Neuronal stem cell (in vitro differentiated cells): ENCODE results near the gene NFS1.

ENCODE experiments used
- DNase-seq: peaks from one replicate; pipeline ENCODE4 v3.0.0-alpha.2; 2013; ENCODE audit warnings: low spot score
- H2AFZ ChIP-seq: one replicate; pipeline ENCODE4 v1.6.1; 2013; ENCODE audit warnings: mild to moderate bottlenecking, low read length, inconsistent platforms
- H2AK5ac ChIP-seq: 2 replicates; pipeline ENCODE4 v1.6.1; 2013; ENCODE audit warnings: low read depth, mild to moderate bottlenecking, inconsistent platforms, low read length, moderate library complexity, mixed read lengths
- H2BK120ac ChIP-seq: 2 replicates; pipeline ENCODE4 v1.6.1; 2013; ENCODE audit warnings: low read depth, mild to moderate bottlenecking, inconsistent platforms, low read length, moderate library complexity, mixed read lengths
- H2BK12ac ChIP-seq: one replicate; pipeline ENCODE4 v1.6.1; 2013; ENCODE audit warnings: low read length, inconsistent platforms
- H2BK15ac ChIP-seq: 2 replicates; pipeline ENCODE4 v1.6.1; 2013; ENCODE audit warnings: mild to moderate bottlenecking, low read length, inconsistent platforms, mixed read lengths
- H2BK5ac ChIP-seq: one replicate; pipeline ENCODE4 v1.6.1; 2013; ENCODE audit warnings: inconsistent platforms, mild to moderate bottlenecking, low read length, moderate library complexity
- H3K14ac ChIP-seq: one replicate; pipeline ENCODE4 v1.6.1; 2013; ENCODE audit warnings: low read length, inconsistent platforms
- H3K18ac ChIP-seq: 2 replicates; pipeline ENCODE4 v1.6.1; 2013; ENCODE audit warnings: low read length, inconsistent platforms
- H3K23ac ChIP-seq: 2 replicates; pipeline ENCODE4 v1.6.1; 2013; ENCODE audit warnings: low read depth, mild to moderate bottlenecking, mixed read lengths, low read length, inconsistent platforms; ENCODE audit not compliant: poor library complexity
- H3K27ac ChIP-seq: replicated peaks from 3 replicates; pipeline ENCODE4 v1.5.1; 2013; ENCODE audit warnings: low read length, inconsistent platforms
- H3K27me3 ChIP-seq, 3 experiments: 2 replicates each; pipeline ENCODE4 v1.6.1; 2013; ENCODE audit warnings: low read length in 3 of 3, mild to moderate bottlenecking in 2 of 3, inconsistent platforms in 1 of 3, low read depth in 1 of 3, mixed read lengths in 1 of 3, moderate library complexity in 1 of 3; ENCODE audit not compliant: control insufficient read depth in 3 of 3, insufficient read depth in 3 of 3
- H3K36me3 ChIP-seq, 2 donors: replicated peaks in 1 of 2; 2 replicates each; pipeline ENCODE4 v1.6.1; 2013; ENCODE audit warnings: low read length in 2 of 2; ENCODE audit not compliant: control insufficient read depth in 2 of 2, insufficient read depth in 2 of 2
- H3K4ac ChIP-seq: 2 replicates; pipeline ENCODE4 v1.6.1; 2013; ENCODE audit warnings: inconsistent platforms, mild to moderate bottlenecking, low read length, moderate library complexity
- H3K4me1 ChIP-seq, 2 donors: 1 replicate in 1 of 2; 2 replicates in 1 of 2; pipeline ENCODE4 v1.6.1; 2013; ENCODE audit warnings: low read length in 2 of 2, low read depth in 1 of 2; ENCODE audit not compliant: control insufficient read depth in 2 of 2, insufficient read depth in 1 of 2
- H3K4me2 ChIP-seq: one replicate; pipeline ENCODE4 v1.6.1; 2013; ENCODE audit warnings: mild to moderate bottlenecking, low read length, inconsistent platforms; ENCODE audit not compliant: insufficient read depth, poor library complexity, severe bottlenecking
- H3K4me3 ChIP-seq, 2 donors: 2 replicates each; pipeline ENCODE4 v1.5.1; 2013; ENCODE audit warnings: low read length in 2 of 2, mild to moderate bottlenecking in 2 of 2, inconsistent platforms in 1 of 2, moderate library complexity in 1 of 2
- H3K79me1 ChIP-seq: one replicate; pipeline ENCODE4 v1.6.1; 2013; ENCODE audit warnings: low read depth, mild to moderate bottlenecking, inconsistent platforms, low read length, moderate library complexity
- H3K9ac ChIP-seq: one replicate; pipeline ENCODE4 v1.6.1; 2013; ENCODE audit warnings: mild to moderate bottlenecking, low read depth, low read length, inconsistent platforms; ENCODE audit not compliant: poor library complexity
- H3K9me3 ChIP-seq, 2 donors: replicated peaks in 1 of 2; 2 replicates each; pipeline versions ENCODE3 to v1.6.1; 2013; ENCODE audit warnings: low read length in 2 of 2, mild to moderate bottlenecking in 2 of 2, inconsistent platforms in 1 of 2, low read depth in 1 of 2, mixed read lengths in 1 of 2, moderate library complexity in 1 of 2; ENCODE audit not compliant: control insufficient read depth in 2 of 2, insufficient read depth in 1 of 2
- H4K8ac ChIP-seq: one replicate; pipeline ENCODE4 v1.6.1; 2013; ENCODE audit warnings: low read depth, mild to moderate bottlenecking, inconsistent platforms, low read length, moderate library complexity
- H4K91ac ChIP-seq: one replicate; pipeline ENCODE4 v1.6.1; 2013; ENCODE audit warnings: low read length, low read depth, mild to moderate bottlenecking, inconsistent platforms; ENCODE audit not compliant: poor library complexity
- WGBS, 2 donors: extraction: QIAGEN DNeasy Blood & Tissue Kit; methylation state at CpG; one replicate each; pipeline ENCODE4 v1.1.7; 2013; ENCODE audit warnings: missing lambda C conversion rate in 2 of 2, mixed read lengths in 1 of 2; ENCODE audit not compliant: insufficient read length in 2 of 2, insufficient replicate concordance in 1 of 2; ENCODE audit errors: extremely low coverage in 2 of 2; 5-methylcytosine and 5-hydroxymethylcytosine counted together

NFS1 gene

GRCh38 chr20:35738410-35739179 lies 39.4 kb upstream of the NFS1 start:
- H3K4me1 ChIP-seq, result peaks cover 7 to 15% of the 10 kb centered on the region in 2 donors
- no peak for DNase-seq
- no peak overlapping the region for H3K9ac ChIP-seq
- H4K91ac ChIP-seq, result no peak overlapping the region
- no peak overlapping the region for H2AFZ ChIP-seq
- H2BK12ac ChIP-seq, result no peak overlapping the region
- H3K36me3 ChIP-seq, result peaks cover 27 to 74% of the 10 kb centered on the region in 2 donors
- H3K27me3 ChIP-seq, result no peaks in the 10 kb centered on the region
- H2BK5ac ChIP-seq, result no peak overlapping the region
- no peak overlapping the region for H2BK15ac ChIP-seq
- H3K4me3 ChIP-seq, result no peak overlapping the region
- H3K14ac ChIP-seq, result no peak overlapping the region
- H3K4ac ChIP-seq, result no peak overlapping the region
- no peak overlapping the region for H2AK5ac ChIP-seq
- no peak overlapping the region for H3K18ac ChIP-seq
- H3K27ac ChIP-seq, result no peak overlapping the region
- H2BK120ac ChIP-seq, result no peak overlapping the region
- H3K4me2 ChIP-seq, result no peak overlapping the region
- H3K23ac ChIP-seq, result no peak overlapping the region
- no CpG with 5 or more reads among the region's 4 CpGs for WGBS, 2 donors
- no peak overlapping the region for H4K8ac ChIP-seq
- peaks cover 0 to 7% of the 10 kb centered on the region in 2 donors for H3K9me3 ChIP-seq
- peaks cover 4% of the 10 kb centered on the region for H3K79me1 ChIP-seq

GRCh38 chr20:35737865-35738333 lies 38.7 kb upstream of the NFS1 start:
- no peak overlapping the region for H2BK15ac ChIP-seq
- no peak overlapping the region for H2BK120ac ChIP-seq
- H3K4ac ChIP-seq, result no peak overlapping the region
- H3K14ac ChIP-seq, result no peak overlapping the region
- H3K27me3 ChIP-seq, result no peaks in the 10 kb centered on the region
- no peak overlapping the region for H3K27ac ChIP-seq
- no peak overlapping the region for H3K23ac ChIP-seq
- no peak for DNase-seq
- no CpG with 5 or more reads among the region's 15 CpGs for WGBS, 2 donors
- peaks cover 4 to 9% of the 10 kb centered on the region in 2 donors for H3K4me1 ChIP-seq
- no peak overlapping the region for H4K8ac ChIP-seq
- no peak overlapping the region for H2BK12ac ChIP-seq
- H3K18ac ChIP-seq, result no peak overlapping the region
- no peak overlapping the region for H3K9ac ChIP-seq
- no peak overlapping the region for H3K4me2 ChIP-seq
- no peak overlapping the region for H3K4me3 ChIP-seq
- no peak overlapping the region for H2AFZ ChIP-seq
- peaks cover 4% of the 10 kb centered on the region for H3K79me1 ChIP-seq
- H4K91ac ChIP-seq, result no peak overlapping the region
- H2AK5ac ChIP-seq, result no peak overlapping the region
- no peak overlapping the region for H2BK5ac ChIP-seq
- H3K9me3 ChIP-seq, result peaks cover 0 to 7% of the 10 kb centered on the region in 2 donors
- H3K36me3 ChIP-seq, result peaks cover 30 to 81% of the 10 kb centered on the region in 2 donors

GRCh38 chr20:35735826-35736470 lies 36.8 kb upstream of the NFS1 start:
- H3K79me1 ChIP-seq, result peaks cover 4% of the 10 kb centered on the region
- no peak overlapping the region for H2BK5ac ChIP-seq
- WGBS, 2 donors, result no CpG with 5 or more reads among the region's 7 CpGs
- no peak overlapping the region for H3K27ac ChIP-seq
- no peak overlapping the region for H3K4me3 ChIP-seq
- H2BK12ac ChIP-seq, result no peak overlapping the region
- no peak overlapping the region for H2AFZ ChIP-seq
- no peak overlapping the region for H2AK5ac ChIP-seq
- no peak overlapping the region for H4K91ac ChIP-seq
- H3K9ac ChIP-seq, result no peak overlapping the region
- H3K9me3 ChIP-seq, result peaks cover 0 to 7% of the 10 kb centered on the region in 2 donors
- H3K23ac ChIP-seq, result no peak overlapping the region
- no peak overlapping the region for H3K4ac ChIP-seq
- no peak overlapping the region for H2BK120ac ChIP-seq
- DNase-seq, result no peak
- H4K8ac ChIP-seq, result no peak overlapping the region
- no peak overlapping the region for H2BK15ac ChIP-seq
- H3K18ac ChIP-seq, result no peak overlapping the region
- H3K27me3 ChIP-seq, result no peaks in the 10 kb centered on the region
- peaks cover 4 to 9% of the 10 kb centered on the region in 2 donors for H3K4me1 ChIP-seq
- H3K14ac ChIP-seq, result no peak overlapping the region
- peaks cover 32 to 100% of the 10 kb centered on the region in 2 donors for H3K36me3 ChIP-seq
- H3K4me2 ChIP-seq, result no peak overlapping the region
